ENCODE measurements around the gene SPI1.

The SPI1 gene

GRCh38 chr11:47378010-47378835 is at the start of gene SPI1:
Gene SPI1 (minus strand): TSS chr11:47378547. CDS start chr11:47378353, 194 bp downstream.
- Histone ChIP-seq H3K79me2 (ENCODE audit: insufficient read depth, low read depth) (no peaks in the 10 kb centered on the region), H3K4me2 (no peak within 1 kb of the TSS), H3K9ac (no peak within 1 kb of the TSS), H3K36me3 (ENCODE audit: insufficient read depth) (no peaks in the 10 kb centered on the region), H3K4me1 (ENCODE audit: low read depth, poor library complexity, severe bottlenecking) (peaks cover 4% of the 10 kb centered on the region), H3K27me3 (ENCODE audit: insufficient read depth, low read depth) (no peaks in the 10 kb centered on the region), H3K4me3 (IDR thresholded peaks at IDR 0.05; ENCODE audit: insufficient read depth, low read depth, low read length) (no peak within 1 kb of the TSS), H4K20me1 (ENCODE audit: insufficient read depth) (no peaks in the 10 kb centered on the region), H3K27ac (no peak within 1 kb of the TSS), H2AFZ (ENCODE audit: low read depth) (no peak within 1 kb of the TSS)
- TF ChIP-seq CTCF (conservative IDR thresholded peaks at IDR 0.05; ENCODE audit: low read depth, low read length): no peak

GRCh38 chr11:47426062-47426956 is 48.0 kb upstream of the SPI1 start, which contains the start of gene PSMC3:
Gene PSMC3 (minus strand): TSS chr11:47426439. CDS start chr11:47426279, 160 bp downstream.
- peak within 1 kb of the TSS; percentile 95 for H2AFZ ChIP-seq (ENCODE audit: low read depth)
- peak within 1 kb of the TSS; percentile 85 for H3K27ac ChIP-seq
- no peaks in the 10 kb centered on the region for H4K20me1 ChIP-seq (ENCODE audit: insufficient read depth)
- H3K4me3 ChIP-seq (IDR thresholded peaks at IDR 0.05; ENCODE audit: insufficient read depth, low read depth, low read length): no peak within 1 kb of the TSS
- H3K27me3 ChIP-seq (ENCODE audit: insufficient read depth, low read depth): no peaks in the 10 kb centered on the region
- H3K4me1 ChIP-seq (ENCODE audit: low read depth, poor library complexity, severe bottlenecking): peaks cover 8% of the 10 kb centered on the region
- peak within 1 kb of the TSS; percentile 99 for H3K4me2 ChIP-seq
- H3K79me2 ChIP-seq (ENCODE audit: insufficient read depth, low read depth): peaks cover 23% of the 10 kb centered on the region
- peak within 1 kb of the TSS; percentile 93 for H3K9ac ChIP-seq
- H3K36me3 ChIP-seq (ENCODE audit: insufficient read depth): 0 out of 2 replicates have a peak, but pooled peaks cover 5% of the 10 kb centered on the region
- TF ChIP-seq CTCF (conservative IDR thresholded peaks at IDR 0.05; ENCODE audit: low read depth, low read length): no peak

GRCh38 chr11:47425611-47426010 is 47.3 kb upstream of the SPI1 start:
- peaks cover 10% of the 10 kb centered on the region; the same call in 1 of the 2 replicates for H3K36me3 ChIP-seq (ENCODE audit: insufficient read depth)
- H3K4me3 ChIP-seq (IDR thresholded peaks at IDR 0.05; ENCODE audit: insufficient read depth, low read depth, low read length): no peak overlapping the region
- H3K79me2 ChIP-seq (ENCODE audit: insufficient read depth, low read depth): peaks cover 23% of the 10 kb centered on the region
- H3K4me2 ChIP-seq: peak overlapping the region; percentile 99
- H3K9ac ChIP-seq: peak overlapping the region; percentile 93
- H3K27me3 ChIP-seq (ENCODE audit: insufficient read depth, low read depth): no peaks in the 10 kb centered on the region
- no peak for TF ChIP-seq CTCF (conservative IDR thresholded peaks at IDR 0.05; ENCODE audit: low read depth, low read length)
- peak overlapping the region; percentile 85 for H3K27ac ChIP-seq
- peak overlapping the region; percentile 95 for H2AFZ ChIP-seq (ENCODE audit: low read depth)
- H4K20me1 ChIP-seq (ENCODE audit: insufficient read depth): no peaks in the 10 kb centered on the region
- H3K4me1 ChIP-seq (ENCODE audit: low read depth, poor library complexity, severe bottlenecking): peaks cover 8% of the 10 kb centered on the region

- Histone ChIP-seq H3K9ac (no peak overlapping the region), H3K4me2 (no peak overlapping the region), H2AFZ (ENCODE audit: low read depth) (no peak overlapping the region), H3K79me2 (ENCODE audit: insufficient read depth, low read depth) (no peaks in the 10 kb centered on the region), H4K20me1 (ENCODE audit: insufficient read depth) (no peaks in the 10 kb centered on the region), H3K4me3 (IDR thresholded peaks at IDR 0.05; ENCODE audit: insufficient read depth, low read depth, low read length) (no peak overlapping the region), H3K36me3 (ENCODE audit: insufficient read depth) (peaks cover 18% of the 10 kb centered on the region; the same call in 1 of the 2 replicates), H3K4me1 (ENCODE audit: low read depth, poor library complexity, severe bottlenecking) (no peaks in the 10 kb centered on the region), H3K27me3 (ENCODE audit: insufficient read depth, low read depth) (no peaks in the 10 kb centered on the region), H3K27ac (no peak overlapping the region)
- no peak for TF ChIP-seq CTCF (conservative IDR thresholded peaks at IDR 0.05; ENCODE audit: low read depth, low read length)
These were observed 40.3 kb upstream of the SPI1 start for GRCh38 chr11:47418454-47419259.

Measured in KMS-11 (cell line).